HEK293T (cell line): ENCODE results near the gene PTPRG.

Experiments
- CTCF ChIA-PET: fragments of 350-600 bp; formaldehyde crosslinking; extraction: SDS; loops from one replicate; lab custom pipeline; 2021; ENCODE audit warnings: antibody characterized with exemption, inconsistent platforms; lab: Yijun Ruan, JAX
- POLR2A ChIA-PET: fragments of 350-600 bp; formaldehyde crosslinking; extraction: SDS; loops from one replicate; lab custom pipeline; 2020; ENCODE audit warnings: antibody characterized with exemption, inconsistent platforms; lab: Yijun Ruan, JAX
- DNase-seq: peaks from one replicate; pipeline ENCODE4 v3.0.0; 2012; ENCODE audit warnings: mixed read lengths; ENCODE audit errors: extremely low spot score
- ARNT ChIP-seq: fragments of 450-650 bp; IDR thresholded peaks from 2 replicates; pipeline ENCODE4 v1.6.1; 2017; ENCODE audit warnings: mild to moderate bottlenecking
- BHLHE40 ChIP-seq: fragments of 450-650 bp; IDR thresholded peaks from 2 replicates; pipeline ENCODE4 v1.6.1; 2016; ENCODE audit warnings: mild to moderate bottlenecking, moderate library complexity, borderline replicate concordance
- CTBP1 ChIP-seq: fragments of 450-650 bp; IDR thresholded peaks from 2 replicates; pipeline ENCODE4 v1.6.1; 2016; ENCODE audit warnings: borderline replicate concordance
- ELF4 ChIP-seq: fragments of 450-650 bp; IDR thresholded peaks from 2 replicates; pipeline ENCODE4 v1.6.1; 2017; ENCODE audit warnings: antibody characterized with exemption
- FOXA1 ChIP-seq: fragments of 450-650 bp; IDR thresholded peaks from 2 replicates; pipeline ENCODE4 v1.6.1; 2016; ENCODE audit warnings: mild to moderate bottlenecking
- FOXK2 ChIP-seq: fragments of 450-650 bp; IDR thresholded peaks from 2 replicates; pipeline ENCODE4 v1.6.1; 2016; ENCODE audit warnings: mild to moderate bottlenecking
- FOXM1 ChIP-seq: fragments of 450-650 bp; IDR thresholded peaks from 2 replicates; pipeline ENCODE4 v1.6.1; 2017; ENCODE audit warnings: mild to moderate bottlenecking, borderline replicate concordance
- HDGF ChIP-seq: fragments of 450-650 bp; IDR thresholded peaks from 2 replicates; pipeline ENCODE4 v1.6.1; 2017; ENCODE audit warnings: antibody characterized with exemption, borderline replicate concordance
- L3MBTL2 ChIP-seq: fragments of 450-650 bp; conservative IDR thresholded peaks from 2 replicates; pipeline ENCODE4 v1.6.1; 2016; ENCODE audit warnings: mild to moderate bottlenecking
- LEF1 ChIP-seq: fragments of 450-650 bp; IDR thresholded peaks from 2 replicates; pipeline ENCODE4 v1.6.1; 2017; ENCODE audit warnings: mild to moderate bottlenecking, borderline replicate concordance
- NFRKB ChIP-seq: fragments of 450-650 bp; IDR thresholded peaks from 2 replicates; pipeline ENCODE4 v1.6.1; 2016; ENCODE audit warnings: mild to moderate bottlenecking, moderate library complexity
- SP1 ChIP-seq: fragments of 450-650 bp; IDR thresholded peaks from 2 replicates; pipeline ENCODE4 v1.6.1; 2017
- SUZ12 ChIP-seq: fragments of 450-650 bp; IDR thresholded peaks from 2 replicates; pipeline ENCODE4 v1.6.1; 2016; ENCODE audit warnings: mild to moderate bottlenecking
- TARDBP ChIP-seq: fragments of 450-650 bp; IDR thresholded peaks from 2 replicates; pipeline ENCODE4 v1.6.1; 2016
- ZNF384 ChIP-seq: fragments of 450-650 bp; IDR thresholded peaks from 2 replicates; pipeline ENCODE4 v1.6.1; 2016
- TF ChIP-seq, protein P1 (sequence below): fragments of 450-650 bp; IDR thresholded peaks from 2 replicates; pipeline ENCODE4 v1.6.1; 2016

Gene PTPRG

DNA sequence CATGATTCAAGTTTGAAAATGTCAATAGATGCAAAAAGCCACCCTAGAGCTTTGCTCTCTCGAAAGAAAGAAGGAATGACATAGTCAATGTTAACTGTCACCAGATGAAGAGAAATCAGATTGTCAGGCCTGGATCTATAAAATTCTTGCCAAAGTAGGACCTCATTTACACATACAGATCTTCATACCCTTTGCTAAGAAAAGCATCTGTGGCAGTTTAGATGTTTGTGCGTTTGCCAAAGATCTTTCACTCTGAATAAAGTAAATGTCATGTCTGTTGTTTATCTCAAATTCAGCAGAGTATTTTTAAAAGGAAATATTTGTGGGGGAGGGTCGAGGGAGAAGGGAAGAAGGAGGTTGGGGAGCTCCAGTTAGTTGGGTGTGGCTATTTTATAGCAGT, 692.6 kb downstream of the PTPRG start:
- POLR2A ChIA-PET, result no interaction called here
- TF ChIP-seq CTBP1 (no peak), FOXA1 (no peak), NFRKB (no peak), LEF1 (no peak), HDGF (no peak), SP1 (no peak), L3MBTL2 (no peak), FOXM1 (no peak), FOXK2 (no peak), BHLHE40 (no peak), ARNT (no peak), ZNF384 (no peak), TARDBP (no peak), SUZ12 (no peak), ELF4 (no peak)
- TF ChIP-seq, protein P1, sequence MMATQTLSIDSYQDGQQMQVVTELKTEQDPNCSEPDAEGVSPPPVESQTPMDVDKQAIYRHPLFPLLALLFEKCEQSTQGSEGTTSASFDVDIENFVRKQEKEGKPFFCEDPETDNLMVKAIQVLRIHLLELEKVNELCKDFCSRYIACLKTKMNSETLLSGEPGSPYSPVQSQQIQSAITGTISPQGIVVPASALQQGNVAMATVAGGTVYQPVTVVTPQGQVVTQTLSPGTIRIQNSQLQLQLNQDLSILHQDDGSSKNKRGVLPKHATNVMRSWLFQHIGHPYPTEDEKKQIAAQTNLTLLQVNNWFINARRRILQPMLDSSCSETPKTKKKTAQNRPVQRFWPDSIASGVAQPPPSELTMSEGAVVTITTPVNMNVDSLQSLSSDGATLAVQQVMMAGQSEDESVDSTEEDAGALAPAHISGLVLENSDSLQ, result no peak
- CTCF ChIA-PET, result interaction anchor here (0.6 kb wide), 1 partner anchor 360 kb away, joined by 3 read pairs; no protein-coding TSS in a partner anchor
- DNase-seq, result no peak

GRCh38 chr3:62255758-62256157, 694.4 kb downstream of the PTPRG start:
- no peak for DNase-seq
- ChIA-PET POLR2A (no interaction called here), CTCF (no interaction called here)

DNA sequence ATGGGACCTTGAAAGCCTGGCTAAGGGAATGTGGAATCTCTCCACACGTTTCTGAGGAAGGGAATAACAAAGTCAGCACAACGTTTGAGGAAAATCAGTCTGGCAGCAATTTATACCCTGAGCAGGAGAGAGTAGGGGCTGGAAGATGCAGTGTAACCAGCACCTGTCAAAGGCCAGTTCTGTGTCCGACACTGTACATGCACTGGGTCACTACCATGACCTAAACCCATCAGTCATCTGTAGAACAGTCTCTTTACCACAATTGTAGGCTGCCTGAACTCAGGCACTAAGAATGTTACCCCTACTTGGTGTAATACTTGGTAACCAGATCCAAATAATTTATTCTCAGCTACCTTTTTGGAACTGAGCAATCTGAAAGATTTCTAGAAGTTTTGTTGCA, 698.6 kb downstream of the PTPRG start:
- no peak for TF ChIP-seq BHLHE40
- no peak for TF ChIP-seq FOXM1
- no peak for TF ChIP-seq NFRKB
- no peak for TF ChIP-seq FOXK2
- no peak for DNase-seq
- ChIA-PET CTCF (interaction anchor here (0.6 kb wide), 1 partner anchor 15 kb away, joined by 4 read pairs; no protein-coding TSS in a partner anchor), POLR2A (no interaction called here)

More at GRCh38 chr3:62255758-62256157, 694.4 kb downstream of the PTPRG start:
- TF ChIP-seq NFRKB, result no peak
- no peak for TF ChIP-seq CTBP1
- TF ChIP-seq ZNF384, result no peak
- TF ChIP-seq LEF1, result no peak
- TF ChIP-seq FOXK2, result no peak
- TF ChIP-seq BHLHE40, result no peak
- TF ChIP-seq, protein P1, result no peak
- TF ChIP-seq HDGF, result no peak
- TF ChIP-seq SUZ12, result no peak
- TF ChIP-seq FOXM1, result no peak
- TF ChIP-seq TARDBP, result no peak
- TF ChIP-seq ARNT, result no peak
- no peak for TF ChIP-seq ELF4
- no peak for TF ChIP-seq SP1
- TF ChIP-seq FOXA1, result no peak
- TF ChIP-seq L3MBTL2, result no peak

DNA sequence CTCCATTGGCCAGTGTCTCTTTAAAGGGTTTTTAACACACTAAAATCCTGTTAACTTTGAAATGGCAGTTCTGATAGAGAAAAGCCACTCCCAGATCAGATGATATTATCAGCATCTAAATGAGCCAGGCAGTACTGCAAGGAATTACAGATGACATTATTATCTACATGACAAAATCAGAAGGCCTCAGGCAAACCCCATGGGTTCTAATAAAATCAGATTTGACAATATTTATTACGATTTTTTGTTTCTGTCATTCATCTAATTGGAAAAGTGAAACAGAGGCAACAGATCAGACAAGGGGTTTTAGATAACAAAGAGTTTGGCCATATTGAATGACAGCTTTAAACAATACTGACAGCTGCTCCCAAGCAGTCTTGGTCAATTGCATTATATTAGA, 699.3 kb downstream of the PTPRG start:
- ChIA-PET POLR2A (no interaction called here), CTCF (interaction anchor here (1.0 kb wide), 1 partner anchor 21 kb away, joined by 3 read pairs; no protein-coding TSS in a partner anchor)
- TF ChIP-seq, protein P1, result peak; percentile 32; the same call in 1 of the 2 replicates
- no peak for TF ChIP-seq ELF4
- DNase-seq, result no peak

DNA sequence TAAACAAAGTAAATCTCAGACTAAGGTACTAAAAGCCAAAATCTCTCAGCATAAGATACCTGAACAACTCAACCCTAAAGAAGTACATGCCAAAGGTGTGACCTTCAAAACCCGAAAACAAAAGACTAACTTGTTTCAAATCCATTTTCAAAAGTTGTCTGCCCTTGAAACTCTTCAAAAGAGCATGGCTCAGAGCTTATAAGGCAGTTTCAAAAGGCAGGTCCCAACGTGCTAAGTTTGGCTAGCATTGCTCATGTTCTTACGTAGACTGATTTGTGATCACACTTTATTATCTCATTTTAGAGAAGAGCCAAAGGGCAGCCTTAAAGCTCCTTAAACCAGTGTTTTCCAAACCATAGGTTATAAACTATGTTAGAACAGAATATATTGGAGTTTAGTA, 699.8 kb downstream of the PTPRG start:
- no peak for DNase-seq
- POLR2A ChIA-PET, result no interaction called here
- CTCF ChIA-PET, result interaction anchor here (1.0 kb wide), 1 partner anchor 21 kb away, joined by 3 read pairs; no protein-coding TSS in a partner anchor
- no peak for TF ChIP-seq SP1
- no peak for TF ChIP-seq HDGF
- no peak for TF ChIP-seq SUZ12
- TF ChIP-seq BHLHE40, result no peak
- TF ChIP-seq ELF4, result no peak
- TF ChIP-seq L3MBTL2, result no peak
- TF ChIP-seq, protein P1, result no peak
- no peak for TF ChIP-seq ZNF384
- no peak for TF ChIP-seq FOXM1

GRCh38 chr3:62261736-62262135, 700.4 kb downstream of the PTPRG start:
- ChIA-PET POLR2A (no interaction called here), CTCF (interaction anchor here (1.0 kb wide), 1 partner anchor 20 kb away, joined by 3 read pairs; no protein-coding TSS in a partner anchor)
- TF ChIP-seq FOXA1 (no peak), FOXK2 (no peak), ARNT (no peak), L3MBTL2 (no peak), HDGF (no peak), BHLHE40 (no peak), CTBP1 (no peak), ELF4 (no peak), LEF1 (no peak), NFRKB (no peak), SUZ12 (no peak), SP1 (no peak), TARDBP (no peak), FOXM1 (no peak), ZNF384 (no peak)
- TF ChIP-seq, protein P1, result no peak
- no peak for DNase-seq
